HG02759 (cell line): ENCODE data around the gene GNPTG.
A peak's percentile ranks its signal among the peaks of the same experiment; 100 is the strongest.

Experiments
- ATAC-seq: cut with Tn5 transposase; IDR thresholded peaks from one replicate; pipeline ENCODE4 v1.9.1; 2021; ENCODE audit warnings: mild to moderate bottlenecking, moderate library complexity; ENCODE audit not compliant: unreplicated experiment

Gene GNPTG

GRCh38 chr16:1333149-1333812 is 18.4 kb upstream of the GNPTG start, which contains the start of gene BAIAP3:
Gene BAIAP3 (plus strand): TSS chr16:1333645. CDS start chr16:1338550, 4,905 bp downstream.
- no peak for ATAC-seq

DNA sequence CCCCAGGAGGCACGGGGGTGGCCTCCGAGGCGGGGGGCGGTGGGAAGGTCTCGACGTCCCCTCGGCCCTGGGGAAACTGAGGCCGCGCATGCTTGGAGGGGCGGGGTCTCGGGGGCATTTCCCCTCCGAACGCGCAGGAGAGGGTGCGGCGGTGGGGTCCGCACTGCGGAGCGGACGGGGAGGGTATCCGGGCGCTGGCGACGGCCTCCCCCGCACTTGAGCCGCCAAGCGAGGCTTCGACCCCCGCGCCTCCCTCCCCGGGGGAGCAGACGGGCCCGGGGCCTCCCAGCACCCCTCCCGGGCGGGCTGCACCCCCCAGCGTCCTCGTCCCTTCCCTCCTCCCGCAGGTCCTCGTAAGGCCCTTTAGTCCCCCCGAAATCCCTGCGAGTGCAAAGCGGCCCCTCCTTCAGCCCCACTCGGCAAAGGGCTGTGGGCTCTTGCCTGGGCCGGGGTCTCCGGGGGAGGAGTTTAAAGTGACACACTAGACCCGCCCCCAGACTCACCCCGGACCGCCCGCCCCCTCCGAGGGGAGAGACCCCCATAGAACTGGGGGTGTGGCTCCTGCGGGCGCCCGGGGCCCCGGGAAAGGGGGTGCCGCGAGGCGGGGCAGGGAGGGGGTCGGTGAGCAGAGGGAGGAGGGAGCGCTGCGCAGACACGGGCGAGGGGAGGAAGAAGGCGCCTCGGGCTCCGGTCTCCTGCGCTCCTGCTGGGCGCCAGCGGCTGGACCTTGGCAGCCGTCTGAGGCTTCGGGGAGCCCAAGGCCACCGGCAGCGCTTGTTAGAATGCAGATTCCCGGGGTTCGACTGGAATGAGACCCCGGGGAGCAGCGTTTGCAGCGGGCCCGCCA is 17.7 kb upstream of the GNPTG start:
- no peak for ATAC-seq

- ATAC-seq: no peak
These were observed 17.0 kb upstream of the GNPTG start for GRCh38 chr16:1334739-1335138.

GRCh38 chr16:1335211-1335971 is 16.3 kb upstream of the GNPTG start:
- ATAC-seq: no peak

DNA sequence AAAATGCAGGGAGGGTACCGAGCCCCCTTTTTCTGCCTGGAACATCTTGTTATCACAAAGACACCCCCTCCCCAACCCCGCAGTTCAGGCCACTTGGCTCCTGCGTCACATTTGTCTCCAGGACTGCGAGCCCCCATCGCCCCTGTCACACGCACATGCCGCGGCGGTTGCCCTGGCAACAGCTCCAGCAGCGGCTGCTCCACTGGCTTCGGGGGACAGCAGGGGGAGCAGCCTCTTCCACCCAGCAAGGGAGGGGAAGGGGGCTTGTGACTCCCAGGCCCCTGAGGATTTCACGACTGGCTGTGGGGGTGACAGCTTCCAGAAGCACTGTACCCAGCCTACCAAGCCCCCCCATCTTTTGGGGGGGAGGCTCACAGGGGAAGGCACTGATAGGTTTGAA is 15.7 kb upstream of the GNPTG start:
- no peak for ATAC-seq

DNA sequence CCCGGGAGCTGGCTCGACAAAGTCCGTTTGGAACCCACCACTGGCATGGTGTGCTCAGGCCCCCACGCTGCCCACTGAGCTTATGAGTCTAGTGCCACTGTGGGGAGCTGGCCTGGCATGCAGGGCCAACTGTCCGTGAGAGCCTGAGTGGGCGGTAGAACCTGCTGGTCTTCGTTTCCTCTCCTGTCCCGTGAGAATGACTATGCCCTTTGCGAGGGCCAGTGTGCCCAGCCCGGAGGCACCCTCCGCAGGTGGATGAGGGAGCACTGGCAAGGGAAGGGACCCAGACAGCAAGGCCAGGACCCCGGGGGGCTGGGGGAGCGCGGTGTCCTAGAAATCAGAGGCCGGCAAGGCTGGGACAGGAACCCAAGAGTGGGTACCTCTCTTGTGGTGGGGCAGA is 15.1 kb upstream of the GNPTG start:
- ATAC-seq: no peak

GRCh38 chr16:1337486-1337885 is 14.2 kb upstream of the GNPTG start:
- no peak for ATAC-seq

DNA sequence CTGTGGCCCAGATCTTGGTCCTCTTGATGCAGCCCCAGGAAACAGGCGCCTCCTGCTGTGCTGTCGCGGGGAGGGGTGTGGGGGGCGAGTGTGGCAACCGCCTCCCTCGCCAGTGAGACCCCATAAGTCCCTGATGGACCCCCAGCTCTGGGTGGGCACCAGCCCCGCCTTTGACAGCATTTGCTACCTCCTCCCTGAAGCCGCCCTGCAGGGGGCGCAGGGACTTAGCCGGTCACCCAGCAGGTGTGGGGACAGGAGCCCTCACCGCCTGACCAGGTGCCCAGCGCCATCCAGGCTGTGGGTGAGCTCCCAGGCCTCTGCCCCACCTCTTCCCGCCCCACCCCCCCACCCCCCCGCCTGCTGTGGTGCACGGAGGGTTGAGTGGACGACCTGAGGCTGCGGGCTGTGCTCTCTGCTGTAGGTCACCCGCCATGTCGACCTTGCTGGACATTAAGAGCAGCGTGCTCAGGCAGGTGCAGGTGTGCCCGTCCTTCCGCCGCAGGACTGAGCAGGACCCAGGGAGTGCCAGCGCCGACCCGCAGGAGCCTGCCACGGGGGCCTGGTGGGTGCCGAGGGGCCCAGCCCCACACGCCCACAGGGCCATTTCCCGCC is 13.5 kb upstream of the GNPTG start:
- ATAC-seq: no peak

GRCh38 chr16:1338855-1339675 is 12.7 kb upstream of the GNPTG start:
- no peak for ATAC-seq

GRCh38 chr16:1340730-1341494 is 10.8 kb upstream of the GNPTG start:
- no peak for ATAC-seq

GRCh38 chr16:1341495-1342420 is 10.0 kb upstream of the GNPTG start:
- ATAC-seq: no peak

- peak; percentile 93 for ATAC-seq
These were observed 9.0 kb upstream of the GNPTG start for GRCh38 chr16:1342526-1343427.

- ATAC-seq: no peak
These were observed 8.1 kb upstream of the GNPTG start for GRCh38 chr16:1343428-1344242.

DNA sequence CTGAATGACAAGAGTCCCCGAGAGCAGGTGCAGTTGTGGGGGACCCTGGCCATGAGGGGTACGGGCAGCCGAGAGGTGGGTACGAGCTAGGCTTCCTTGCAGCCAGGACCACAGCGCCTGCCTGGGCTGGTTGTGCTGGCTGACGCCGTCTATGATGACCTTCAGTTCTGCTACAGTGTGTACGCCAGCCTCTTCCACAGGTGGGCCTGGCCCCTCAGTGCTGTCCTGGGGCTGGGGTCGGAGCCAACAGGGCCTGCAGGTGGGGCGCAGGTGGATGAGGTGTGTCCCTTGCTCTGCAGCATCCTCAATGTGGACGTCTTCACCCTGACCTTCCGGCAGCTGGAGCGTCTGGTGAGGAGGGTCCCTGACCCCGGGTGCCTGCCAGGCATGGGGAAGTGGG is 7.2 kb upstream of the GNPTG start:
- no peak for ATAC-seq

DNA sequence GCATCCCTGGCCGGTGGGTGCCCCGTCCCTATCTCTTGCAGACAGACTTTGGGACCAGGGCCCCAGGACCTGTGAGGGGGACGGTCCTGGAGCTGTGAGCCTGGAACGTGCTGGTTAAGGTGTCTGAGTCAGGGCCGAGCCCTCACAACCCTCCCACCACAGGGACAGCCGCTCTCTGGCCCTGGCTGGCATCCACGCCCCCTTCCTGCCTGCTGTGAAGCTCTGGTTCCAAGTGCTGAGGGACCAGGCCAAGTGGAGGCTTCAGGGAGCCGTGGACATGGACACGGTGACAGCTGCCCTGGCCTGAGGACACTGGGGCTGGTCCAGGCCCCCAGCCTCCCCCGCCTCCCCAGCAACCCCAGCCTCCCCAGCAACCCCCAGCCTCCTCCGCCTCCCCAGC is 6.6 kb upstream of the GNPTG start:
- ATAC-seq: no peak

- no peak for ATAC-seq
These were observed 5.9 kb upstream of the GNPTG start for GRCh38 chr16:1345651-1346421.
